NCI-H2107 treated with DMSO at 0.1 percent for 48 hours (cell line): Measurements from ENCODE around the gene SH3RF3.
A peak's percentile ranks its signal among the peaks of the same experiment; 100 is the strongest.

Experiments
- DNase-seq: peaks from one replicate; lab custom pipeline; 2025; ENCODE audit not compliant: unreplicated experiment; lab: John Stamatoyannopoulos, UW

Gene SH3RF3

DNA sequence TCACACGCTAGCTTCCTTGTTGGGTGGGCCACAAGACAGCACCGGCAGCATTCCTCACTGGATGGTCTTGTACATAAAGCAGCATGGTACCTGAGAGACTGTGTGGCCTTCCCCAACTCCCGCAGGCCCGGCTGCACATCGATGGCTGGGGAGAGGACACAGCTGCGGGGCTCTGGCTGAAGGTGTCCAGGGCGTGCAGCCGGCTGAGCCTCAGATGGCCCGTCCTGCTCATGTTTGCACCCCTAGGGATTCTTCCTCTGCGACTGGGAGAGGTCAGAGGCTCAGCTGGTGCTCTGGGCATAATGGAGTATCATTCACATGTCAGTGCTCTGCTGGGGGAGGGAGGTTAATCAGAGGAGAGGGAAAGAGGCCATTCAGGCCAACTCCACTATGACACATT is 276.9 kb downstream of the SH3RF3 start:
- no peak for DNase-seq

DNA sequence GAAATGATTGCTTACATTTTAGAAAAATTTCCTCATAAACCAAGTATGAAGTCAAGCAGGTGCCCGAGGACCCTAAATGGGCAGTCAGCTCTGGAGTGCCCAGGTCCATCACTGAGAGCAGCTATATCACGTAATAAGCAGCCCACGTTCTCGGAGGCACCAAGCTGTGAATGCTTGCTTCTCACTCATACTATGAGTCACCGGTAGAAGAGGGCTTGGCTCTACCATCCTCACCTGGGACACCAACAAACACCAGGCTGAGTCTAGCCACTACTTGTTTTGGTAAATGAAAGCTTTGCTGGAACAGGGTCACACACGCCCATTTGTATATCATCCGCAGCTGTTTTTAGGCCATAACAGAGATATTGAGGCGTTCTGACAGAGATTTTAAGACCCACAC is 277.3 kb downstream of the SH3RF3 start:
- DNase-seq = no peak

DNA sequence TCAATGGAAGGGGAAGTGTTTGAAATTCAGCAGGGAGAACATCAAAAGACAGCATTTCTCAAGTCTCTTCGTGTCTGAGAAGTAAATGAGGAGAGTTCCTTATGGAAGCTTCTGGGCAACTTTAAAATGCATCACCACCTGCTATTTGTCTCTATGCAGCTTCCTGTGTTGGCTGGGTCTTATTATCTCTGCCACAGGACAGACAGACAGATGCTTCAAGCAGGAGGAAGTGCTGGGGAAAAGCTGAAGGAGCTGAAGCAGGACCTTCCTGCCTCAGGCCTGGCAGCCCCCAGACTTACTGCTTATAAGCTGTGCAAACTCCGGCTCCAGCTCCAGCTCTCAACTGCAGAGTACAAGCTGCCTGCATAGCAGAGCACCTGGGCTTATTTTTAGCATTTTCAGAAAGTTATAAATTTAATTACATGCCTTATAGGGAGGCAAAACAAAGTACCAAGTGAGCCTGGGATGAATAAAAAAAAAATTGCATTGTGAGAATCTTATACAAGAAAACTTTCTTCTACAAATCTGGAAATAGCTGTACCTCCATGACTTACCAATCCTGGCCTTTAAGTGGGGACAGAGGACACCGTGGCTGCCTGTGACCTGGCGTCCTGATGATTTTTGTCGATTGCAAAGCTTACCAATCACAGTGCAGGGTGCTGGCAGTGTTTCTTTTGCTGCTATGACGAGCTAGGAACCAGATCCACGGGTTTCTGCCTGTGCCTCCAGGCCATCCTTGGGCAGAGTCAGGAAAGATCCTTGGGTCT is 278.5 kb downstream of the SH3RF3 start:
- DNase-seq = no peak

DNA sequence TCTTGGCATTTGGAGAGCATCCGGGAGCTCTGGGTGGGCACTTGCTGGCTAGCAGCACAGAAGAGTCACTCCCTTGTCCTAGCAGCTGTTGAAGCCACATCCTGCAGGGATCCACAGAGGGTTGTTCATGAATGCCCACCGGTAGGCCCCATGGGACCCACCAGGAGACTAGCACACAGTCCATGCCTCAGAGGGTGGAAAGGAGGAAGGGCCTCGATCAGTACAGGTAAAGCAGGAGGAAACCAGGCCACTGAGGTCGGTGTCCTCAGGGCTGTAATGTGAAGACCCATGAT is 279.0 kb downstream of the SH3RF3 start:
- DNase-seq = no peak

DNA sequence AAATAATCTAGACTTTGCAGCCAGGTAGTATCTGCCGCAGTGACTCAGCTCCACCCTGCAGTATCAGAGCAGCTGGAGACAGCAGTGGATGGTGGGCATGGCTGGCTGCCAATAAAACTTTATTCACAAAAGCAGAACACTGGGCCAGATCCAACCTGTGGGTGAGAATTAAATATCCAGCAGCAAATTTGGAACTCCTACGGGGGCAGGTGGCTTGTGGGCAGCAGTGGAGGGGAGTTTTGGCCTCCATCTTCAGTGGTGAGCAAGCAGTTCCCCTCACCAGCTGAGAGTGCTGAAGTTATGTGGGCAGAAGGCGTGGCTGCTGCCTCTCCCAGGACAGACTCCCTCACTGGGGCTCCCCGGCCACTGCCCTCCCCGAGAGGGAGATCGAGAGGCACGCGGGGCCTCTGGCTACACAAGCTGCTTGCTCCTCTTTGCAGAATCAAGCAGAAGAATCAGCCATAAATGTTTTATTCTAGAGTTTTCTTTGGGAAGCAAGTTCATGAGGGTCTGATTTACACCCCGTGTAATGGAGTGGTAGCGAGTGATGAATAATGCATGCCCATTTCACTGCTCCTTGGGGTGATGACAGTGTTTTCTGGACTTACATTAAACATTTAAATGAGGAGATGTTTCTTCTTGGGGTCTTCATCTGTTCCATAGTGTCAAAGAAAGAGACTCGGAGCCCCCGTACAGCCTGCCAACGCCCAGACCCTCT is 280.5 kb downstream of the SH3RF3 start:
- DNase-seq = no peak

DNA sequence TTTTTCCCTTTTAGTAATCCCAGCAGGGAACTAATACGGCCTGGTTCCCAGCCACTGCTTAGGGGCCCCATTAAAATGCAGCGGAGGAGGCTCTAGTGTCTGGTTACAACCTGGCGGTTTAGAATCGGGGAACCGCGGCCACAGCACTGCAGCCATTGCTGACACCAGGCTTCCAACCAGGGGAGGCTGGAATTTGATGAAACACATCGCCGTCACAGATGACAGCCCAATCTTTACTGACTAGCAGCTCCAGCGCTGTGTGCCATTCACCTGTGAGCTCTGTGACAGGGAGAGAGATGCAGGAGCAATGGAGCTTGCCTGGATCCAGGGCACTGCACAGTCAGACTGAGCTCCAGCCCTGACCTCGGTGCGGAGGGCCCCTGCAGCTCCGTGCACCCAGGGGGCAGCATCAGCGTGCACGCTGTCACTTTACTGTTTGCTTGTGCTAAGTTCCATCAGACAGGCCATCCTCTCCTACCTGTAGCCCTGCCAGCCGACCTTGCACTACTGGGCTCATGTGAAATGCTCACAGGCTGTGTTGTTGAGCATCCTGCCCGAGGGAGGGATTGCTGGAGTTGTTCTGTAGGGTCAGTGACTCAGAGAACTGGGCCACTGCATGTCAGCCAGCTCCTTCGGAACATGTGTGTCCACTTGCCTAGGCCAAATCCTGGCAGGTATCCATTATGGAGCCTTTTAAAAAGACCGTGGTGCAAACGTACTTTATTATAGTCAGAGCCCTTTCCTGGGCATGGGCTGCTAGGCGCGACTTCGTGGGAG is 281.2 kb downstream of the SH3RF3 start:
- peak; percentile 69 for DNase-seq

DNA sequence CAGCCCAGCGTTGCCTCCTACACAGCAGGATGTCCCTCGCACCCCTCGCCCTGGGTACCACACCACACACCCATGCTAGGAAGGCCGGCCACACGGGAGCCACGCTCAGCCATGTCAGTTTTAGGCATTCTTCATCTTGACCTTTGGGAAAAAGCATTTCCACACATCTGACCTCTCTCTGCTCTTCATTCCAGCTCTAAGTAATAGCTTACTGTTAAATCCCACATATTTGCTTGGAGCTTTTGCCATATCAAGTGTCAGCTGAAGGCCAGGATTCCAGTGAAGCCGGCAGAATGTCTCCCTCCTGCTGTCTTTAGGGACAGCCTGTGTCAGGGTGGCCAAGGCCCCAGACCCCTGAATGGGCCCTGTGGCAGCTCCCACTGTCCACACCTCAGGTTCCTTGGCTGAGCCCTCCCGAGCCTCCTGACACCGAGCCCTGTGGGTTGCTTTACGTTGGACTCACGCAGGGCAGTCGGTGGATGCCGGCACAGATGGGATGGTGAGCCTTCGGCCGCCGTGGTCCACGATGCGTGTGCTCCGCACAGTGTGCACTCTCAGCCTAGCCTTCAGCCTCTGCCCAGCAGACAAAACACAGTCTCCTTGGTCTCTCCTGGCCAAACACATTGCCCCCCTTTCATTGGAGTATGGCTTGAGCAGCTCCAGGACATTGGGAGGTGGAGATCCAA is 282.8 kb downstream of the SH3RF3 start:
- no peak for DNase-seq

DNA sequence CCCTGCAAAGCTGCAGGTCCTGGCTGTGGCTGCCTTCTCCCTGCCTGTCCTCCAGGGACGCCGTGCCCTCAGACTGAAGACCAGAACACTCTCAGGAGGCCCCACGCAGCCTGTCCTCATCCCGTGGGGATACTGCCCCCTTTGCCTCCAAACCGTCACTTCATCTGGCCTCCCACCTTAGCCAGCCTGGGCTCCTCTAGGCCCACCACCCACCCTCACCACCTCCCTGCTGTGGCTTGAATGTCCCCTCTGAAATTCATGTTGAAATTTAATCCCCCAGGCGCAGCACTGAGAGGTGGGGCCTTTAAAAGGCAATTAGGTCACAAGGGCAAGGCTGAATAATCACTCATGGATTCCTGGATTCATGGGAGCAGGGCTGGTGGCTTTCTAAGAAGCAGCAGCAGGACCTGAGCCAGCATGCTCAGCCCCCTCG is 286.6 kb downstream of the SH3RF3 start:
- DNase-seq = no peak

DNA sequence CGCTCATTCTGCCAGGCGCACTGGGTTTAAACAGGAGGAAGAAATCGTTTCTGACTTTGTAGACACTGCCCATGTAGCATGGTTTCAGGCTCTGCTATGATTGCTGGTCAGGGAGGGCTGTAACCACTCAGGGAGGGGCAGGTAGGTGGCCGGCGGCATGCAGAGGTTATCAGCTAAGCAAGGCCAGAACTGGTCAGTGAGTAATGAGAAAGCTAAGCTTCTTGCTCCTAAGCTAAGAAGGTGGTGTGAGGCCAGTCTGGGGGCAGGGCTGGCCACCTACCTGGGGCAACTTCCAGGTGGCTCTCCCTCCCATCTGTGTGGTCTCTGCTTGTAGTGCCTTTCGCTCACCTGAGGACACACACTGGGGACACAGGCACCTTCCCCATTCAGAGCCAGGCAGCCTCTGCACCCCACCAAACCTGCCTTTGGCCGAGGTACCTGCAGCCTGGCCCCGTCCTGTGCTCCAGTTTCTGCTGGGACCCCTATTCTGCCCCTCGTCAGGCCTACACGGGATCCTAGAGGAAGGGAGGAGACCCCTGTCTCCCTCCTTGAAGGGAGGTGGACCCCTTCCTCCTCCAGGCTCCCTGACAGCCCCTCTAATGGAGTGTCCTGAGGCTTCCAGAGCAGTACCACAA is 288.8 kb downstream of the SH3RF3 start:
- DNase-seq = no peak

DNA sequence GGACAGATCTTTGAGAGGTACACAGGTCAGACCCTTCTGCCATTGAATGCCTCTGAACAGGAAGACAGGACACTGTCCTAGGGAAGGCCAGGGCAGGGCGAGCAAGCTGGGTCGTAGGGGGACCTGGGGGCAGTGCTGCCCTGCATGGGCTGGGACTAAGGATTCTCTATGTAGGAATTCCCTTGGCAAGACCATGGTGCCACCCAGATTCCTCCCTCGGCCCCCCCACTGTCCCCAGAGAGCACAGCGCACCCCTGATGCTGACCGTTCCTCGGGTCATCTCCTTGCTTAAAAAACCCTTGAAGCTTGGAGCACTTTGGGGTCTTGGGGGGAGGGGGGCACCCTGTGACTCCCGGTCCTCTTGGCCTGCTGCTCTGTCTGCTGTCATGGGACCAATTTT is 289.7 kb downstream of the SH3RF3 start:
- no peak for DNase-seq

DNA sequence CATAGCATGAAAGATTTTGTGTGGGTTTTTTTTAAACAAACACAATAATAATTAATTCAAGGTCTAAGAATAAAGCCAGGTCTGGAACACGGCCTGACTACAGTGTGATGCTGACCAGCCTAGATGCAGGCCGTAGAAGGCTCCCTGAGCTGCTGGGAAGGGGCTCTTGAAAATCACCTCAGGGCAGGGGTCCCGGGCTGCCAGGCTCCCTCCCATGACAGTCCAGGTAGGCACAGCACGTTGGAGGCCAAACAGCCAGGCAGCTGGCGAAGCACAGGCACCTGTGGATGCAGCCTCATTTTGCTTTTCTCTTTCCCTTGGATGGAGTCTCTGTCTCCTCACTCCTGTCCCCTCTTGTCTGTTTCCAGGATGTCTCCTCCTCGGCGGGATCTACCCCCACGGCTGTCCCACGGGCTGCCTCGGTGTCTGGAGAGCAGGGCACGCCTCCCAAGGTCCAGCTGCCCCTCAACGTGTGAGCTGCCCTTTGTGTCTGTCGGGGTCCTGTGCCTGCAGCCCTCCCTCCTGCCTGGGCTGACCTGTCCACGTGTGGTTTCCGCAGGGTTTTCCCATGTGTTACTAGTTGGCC is 290.3 kb downstream of the SH3RF3 start:
- no peak for DNase-seq

DNA sequence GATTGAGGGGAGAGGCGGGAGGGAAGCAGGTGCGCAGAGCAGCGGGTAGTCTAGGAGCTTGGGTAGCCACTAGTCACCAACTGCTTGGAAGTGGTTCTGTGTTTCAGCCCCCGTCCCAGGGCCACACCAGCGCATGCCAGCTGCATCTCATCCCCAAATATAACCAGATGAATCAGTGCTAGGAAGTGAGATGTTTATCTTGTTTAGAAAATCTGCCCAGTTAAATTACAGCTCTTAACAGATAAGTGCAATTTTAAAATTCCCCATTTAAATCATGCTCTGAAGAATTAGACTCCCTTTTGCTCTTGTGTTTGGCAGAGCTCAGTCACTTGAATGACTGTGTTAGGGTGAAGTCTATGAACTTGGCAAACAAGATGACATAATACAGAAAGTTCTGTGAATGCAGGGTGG is 291.0 kb downstream of the SH3RF3 start:
- no peak for DNase-seq

DNA sequence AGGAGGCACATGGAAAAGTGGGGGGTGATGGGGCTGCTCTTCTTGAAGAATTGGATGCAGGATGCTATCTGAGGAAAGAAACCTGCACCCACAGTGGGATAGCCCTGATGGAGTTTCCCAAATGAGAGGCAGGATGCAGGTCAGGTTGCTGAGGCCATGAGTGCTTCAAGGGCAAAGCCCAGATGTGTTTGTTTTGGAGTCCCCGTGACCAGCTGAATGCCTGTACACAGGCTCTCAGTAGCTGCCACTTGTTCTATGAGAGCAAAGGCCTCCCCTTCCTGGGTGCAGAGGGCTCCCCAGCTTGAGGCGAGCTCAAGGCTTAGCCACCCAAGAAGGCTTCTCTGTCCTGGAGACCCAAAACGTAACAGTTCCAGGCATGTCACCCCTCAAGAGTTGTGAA is 292.1 kb downstream of the SH3RF3 start:
- DNase-seq = no peak

DNA sequence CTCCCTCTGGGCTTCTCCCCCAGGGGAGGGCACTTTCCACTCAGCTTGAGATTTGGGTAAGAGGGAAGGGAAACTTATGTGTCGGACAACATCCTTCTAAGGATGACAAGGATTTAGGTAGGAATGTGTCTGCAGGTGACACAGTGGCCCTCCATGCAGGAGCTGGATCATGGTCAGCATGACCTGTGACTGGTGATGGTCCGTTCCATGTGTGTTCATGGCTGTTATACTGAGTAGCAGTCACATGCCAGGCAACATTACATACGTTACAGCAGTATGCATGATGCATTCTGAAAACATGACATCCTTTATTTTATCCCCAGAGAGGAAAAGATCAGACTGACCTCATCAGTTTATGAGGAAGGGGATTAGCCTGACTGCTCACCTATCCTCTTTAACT is 292.6 kb downstream of the SH3RF3 start:
- no peak for DNase-seq

DNA sequence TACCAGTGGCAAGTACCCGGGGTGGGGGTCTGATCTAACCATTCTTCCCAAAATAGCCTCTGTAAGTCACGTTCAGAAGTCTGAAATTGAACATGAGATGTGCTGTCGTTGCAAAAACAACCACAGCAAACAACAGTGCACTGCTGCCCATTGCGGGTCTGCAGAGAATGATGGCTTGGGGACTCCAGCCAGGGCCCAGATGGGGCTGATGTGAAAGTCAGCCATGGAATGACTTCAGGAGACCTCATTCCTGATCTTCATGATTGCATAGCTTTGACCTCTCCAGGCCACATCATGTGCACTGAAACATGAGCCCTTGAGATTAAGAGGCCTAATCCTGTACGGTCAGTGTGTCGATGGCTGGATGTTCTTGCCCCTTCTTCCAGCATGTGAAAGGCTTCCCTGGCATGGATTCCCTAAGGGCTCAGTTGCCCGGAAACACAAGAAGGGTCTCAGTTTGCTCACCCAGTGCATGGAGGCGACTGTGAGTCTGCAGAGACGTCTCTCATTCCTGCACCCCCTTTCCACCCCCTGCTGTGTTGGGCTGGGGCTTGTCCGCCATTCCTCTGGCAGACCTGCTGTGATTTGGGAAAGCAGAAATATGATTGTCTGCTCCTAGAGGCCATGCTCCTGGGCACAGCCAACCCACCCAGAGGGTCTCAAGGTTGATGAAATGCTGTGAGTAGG is 293.2 kb downstream of the SH3RF3 start:
- no peak for DNase-seq

DNA sequence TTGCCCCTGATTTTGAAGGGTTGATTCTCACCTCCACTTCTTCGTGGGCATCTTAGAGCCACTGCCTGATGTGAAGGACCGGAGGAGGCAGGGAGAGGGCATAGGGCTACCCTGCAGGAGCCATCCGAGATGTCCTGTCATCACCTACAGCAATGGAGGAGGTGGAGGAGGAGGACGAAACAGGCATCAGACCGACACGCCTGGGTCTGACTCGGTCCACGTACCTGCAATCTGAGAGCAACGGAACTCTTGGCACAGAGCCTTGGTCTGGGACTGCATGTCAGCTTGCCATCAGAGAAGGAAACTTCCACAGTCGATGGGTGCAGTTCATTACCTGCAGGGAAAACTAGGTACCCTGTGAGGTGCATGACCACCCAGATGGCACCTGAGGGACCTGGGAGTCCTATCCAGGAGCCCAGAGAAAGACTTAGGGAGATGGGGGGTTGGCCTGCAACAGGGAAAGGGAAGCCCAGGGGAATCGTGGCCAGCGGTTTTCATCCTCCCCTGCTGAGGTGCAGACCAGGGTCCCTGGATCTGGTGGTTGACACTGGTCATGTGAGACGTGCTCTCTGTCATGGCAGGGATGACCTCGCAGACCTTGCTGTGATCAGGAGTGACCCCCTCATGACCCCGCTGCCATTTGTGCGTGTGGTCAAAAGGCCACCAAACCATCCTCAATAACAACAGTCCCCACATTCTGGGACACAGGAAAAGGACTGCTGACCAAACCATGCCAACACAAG is 293.9 kb downstream of the SH3RF3 start:
- DNase-seq = no peak

DNA sequence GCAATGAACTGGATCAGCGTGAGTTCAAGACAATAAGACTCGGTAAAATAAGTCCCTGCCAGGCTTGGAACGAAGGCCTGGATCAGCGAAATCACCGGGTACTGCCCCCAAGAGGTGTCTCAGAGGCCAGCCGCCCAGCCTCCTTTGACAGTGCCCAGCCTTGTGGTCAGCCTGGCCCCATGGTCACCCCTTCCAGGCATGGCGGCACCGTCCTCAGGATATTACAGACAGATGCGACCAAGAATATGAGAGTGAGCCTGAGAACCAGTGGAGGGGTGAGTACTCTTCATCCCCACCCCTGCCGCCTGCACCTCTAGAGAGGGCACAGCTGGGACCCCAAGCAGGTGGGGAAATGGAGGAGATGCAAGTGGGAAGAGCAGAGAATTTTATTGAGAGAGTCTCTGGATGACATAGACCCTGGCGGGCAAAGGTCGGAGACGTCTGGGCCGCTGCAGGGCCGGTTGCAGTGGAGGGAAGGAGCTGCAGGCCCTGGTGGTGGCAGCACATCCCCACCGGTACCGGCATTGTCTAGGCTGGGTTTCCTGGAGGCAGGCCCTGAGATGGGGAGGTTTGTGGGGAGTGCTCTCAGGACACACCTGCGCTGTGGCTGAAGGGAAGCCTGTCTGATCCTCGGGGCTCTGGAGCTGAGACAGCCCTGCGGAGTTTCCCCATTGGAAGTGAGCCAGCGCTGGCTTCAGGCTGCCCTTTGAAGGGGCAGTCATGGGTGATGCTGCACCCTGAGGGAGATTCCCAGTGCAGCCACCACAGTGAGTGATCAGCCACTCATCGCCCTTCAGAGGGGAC is 294.8 kb downstream of the SH3RF3 start:
- no peak for DNase-seq

DNA sequence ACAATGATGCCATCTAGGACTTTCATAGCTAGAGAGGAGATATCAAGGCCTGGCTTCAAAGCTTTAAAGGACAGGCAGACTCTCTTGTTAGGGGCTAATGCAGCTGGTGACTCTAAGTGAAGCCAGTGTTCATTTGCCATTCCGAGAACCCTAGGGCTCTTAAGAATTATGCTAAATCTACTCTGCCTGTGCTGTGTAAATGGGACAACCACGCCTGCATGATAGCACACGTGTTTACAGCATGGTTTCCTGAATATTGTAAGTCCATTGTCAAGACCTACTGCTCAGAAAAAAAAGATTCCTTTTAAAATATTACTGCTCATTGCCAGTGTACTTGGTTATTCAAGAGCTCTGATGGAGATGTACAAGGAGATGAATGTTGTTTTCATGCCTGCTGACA is 296.4 kb downstream of the SH3RF3 start:
- DNase-seq = no peak

DNA sequence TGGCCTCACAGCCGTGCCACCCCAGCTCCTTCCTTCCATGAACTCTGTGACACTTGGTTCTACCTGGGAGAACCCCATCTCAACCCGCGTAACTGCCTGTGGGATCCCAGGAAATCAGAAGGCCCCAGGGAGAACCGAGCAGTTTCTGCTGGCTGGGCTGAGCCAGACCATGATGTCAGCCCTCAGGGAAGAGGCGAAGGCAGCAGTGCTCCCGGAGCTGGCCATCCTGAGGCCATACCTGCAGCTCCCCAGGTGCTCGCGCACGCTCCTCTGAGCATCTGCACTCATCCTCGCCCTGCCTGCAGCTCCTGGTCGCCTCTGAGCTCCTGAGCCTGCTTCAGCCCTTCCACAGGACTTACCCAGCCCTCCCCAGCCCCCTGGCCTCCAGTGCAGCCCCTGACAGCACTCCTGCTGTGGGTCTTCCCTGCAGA is 298.7 kb downstream of the SH3RF3 start:
- no peak for DNase-seq
